Activated CD4-positive, alpha-beta T cell treated with anti-CD3 and anti-CD28 coated beads for 24 hours (primary cell): ENCODE data around the gene RNF17.

Experiments
- DNase-seq, 2 donors: peaks; one replicate each; pipeline ENCODE4 v3.0.0-alpha.2; 2020; ENCODE audit warnings: low read depth in 2 of 2

Gene RNF17

GRCh38 chr13:24897293-24897692 lies 133.3 kb downstream of the RNF17 start:
- DNase-seq = no peak

GRCh38 chr13:24899601-24900000 lies 135.6 kb downstream of the RNF17 start:
- no peak for DNase-seq

- no peak for DNase-seq
These were observed 136.5 kb downstream of the RNF17 start for GRCh38 chr13:24900507-24900906.

GRCh38 chr13:24905242-24905641 lies 141.3 kb downstream of the RNF17 start:
- DNase-seq = no peak

GRCh38 chr13:24906268-24906667 lies 142.3 kb downstream of the RNF17 start:
- DNase-seq = no peak

- DNase-seq = no peak
These were observed 146.6 kb downstream of the RNF17 start for GRCh38 chr13:24910502-24911132.

- no peak for DNase-seq
These were observed 147.4 kb downstream of the RNF17 start for GRCh38 chr13:24911133-24911908.

GRCh38 chr13:24916464-24916863 lies 152.5 kb downstream of the RNF17 start:
- no peak for DNase-seq

GRCh38 chr13:24921003-24921402 lies 157.0 kb downstream of the RNF17 start:
- no peak for DNase-seq

GRCh38 chr13:24921881-24922280 lies 157.9 kb downstream of the RNF17 start:
- no peak for DNase-seq

- peak in 1 of 2 donors; percentile 2 for DNase-seq
These were observed 158.4 kb downstream of the RNF17 start for GRCh38 chr13:24922387-24922744.

- DNase-seq = peak; percentile 88 to 91
These were observed 159.0 kb downstream of the RNF17 start for GRCh38 chr13:24922745-24923591.

GRCh38 chr13:24925318-24926231 lies 161.6 kb downstream of the RNF17 start:
- DNase-seq = no peak

- DNase-seq = no peak
These were observed 163.9 kb downstream of the RNF17 start for GRCh38 chr13:24927810-24928404.

- DNase-seq = no peak
These were observed 165.2 kb downstream of the RNF17 start for GRCh38 chr13:24929196-24929595.
